Stimulated activated CD8-positive, alpha-beta memory T cell treated with anti-CD3 and anti-CD28 coated beads, Interleukin-2, amount 100 ng/mL, for 48 hours (primary cell): ENCODE results near the gene WNT3A.
"Not testable (repeated sequence)": the region's sequence is repeated elsewhere in the genome, so short reads cannot be mapped to it uniquely, and the experiment has no call there.

Experiments used
- DNase-seq, 2 donors: peaks; one replicate each; pipeline ENCODE4 v3.0.0-alpha.2; 2020; ENCODE audit warnings: low read depth in 2 of 2

Gene WNT3A

GRCh38 chr1:228006786-228007048 lies at the start of gene WNT3A:
TSS of gene WNT3A (plus strand) at chr1:228006998. CDS start at chr1:228007129, 131 bp downstream.
- no peak for DNase-seq

- no peak for DNase-seq
These were observed 48.0 kb upstream of the WNT3A start for GRCh38 chr1:227958617-227959324.

- no peak for DNase-seq
These were observed 47.4 kb upstream of the WNT3A start for GRCh38 chr1:227959325-227959860.

- DNase-seq: no peak
These were observed 44.9 kb upstream of the WNT3A start for GRCh38 chr1:227961651-227962466.

GRCh38 chr1:227966733-227967132 lies 40.1 kb upstream of the WNT3A start:
- DNase-seq: not testable (repeated sequence)

GRCh38 chr1:227967815-227968214 lies 39.0 kb upstream of the WNT3A start:
- not testable (repeated sequence) for DNase-seq

- not testable (repeated sequence) for DNase-seq
These were observed 36.5 kb upstream of the WNT3A start for GRCh38 chr1:227970076-227970995.

- not testable (repeated sequence) for DNase-seq
These were observed 35.6 kb upstream of the WNT3A start for GRCh38 chr1:227971216-227971615.

GRCh38 chr1:227971643-227972282 lies 35.0 kb upstream of the WNT3A start:
- not testable (repeated sequence) for DNase-seq

GRCh38 chr1:227972283-227972679 lies 34.5 kb upstream of the WNT3A start:
- DNase-seq: not testable (repeated sequence)

- not testable (repeated sequence) for DNase-seq
These were observed 33.9 kb upstream of the WNT3A start for GRCh38 chr1:227972843-227973374.

GRCh38 chr1:227973724-227974288 lies 33.0 kb upstream of the WNT3A start:
- DNase-seq: not testable (repeated sequence)

- DNase-seq: not testable (repeated sequence)
These were observed 31.1 kb upstream of the WNT3A start for GRCh38 chr1:227975583-227976283.

- DNase-seq: no peak
These were observed 19.6 kb upstream of the WNT3A start for GRCh38 chr1:227987181-227987580.

GRCh38 chr1:227994632-227995300 lies 12.0 kb upstream of the WNT3A start:
- DNase-seq: no peak

- DNase-seq: no peak
These were observed 10.4 kb upstream of the WNT3A start for GRCh38 chr1:227996187-227996950.

- no peak for DNase-seq
These were observed 8.3 kb upstream of the WNT3A start for GRCh38 chr1:227998374-227999055.
